Left lobe of liver (tissue), 2 donors: ENCODE results near the gene PPIB. TPM values are rescaled to one million over a fixed set of nuclear protein-coding genes. Genes with fewer than 3 reads are reported as not detected.

Experiments used
- ATAC-seq: fragments of 200-7000 bp; cut with Tn5 transposase; one replicate; pipeline ENCODE4 v1.9.1; 2020; ENCODE audit warnings: mild to moderate bottlenecking, moderate library complexity
- DNase-seq: peaks from one replicate; pipeline ENCODE4 v3.0.0-alpha.2; 2020; ENCODE audit warnings: low spot score
- total RNA-seq: library from RNA; stranded (reverse); gene quantifications from one replicate; pipeline ENCODE4 v1.2.1, GENCODE V29; 2021
- donor health status: DM: no; HTN: no; CAD: no; lungs with moderate emphysema.
- donor health status: DM: no; HTN: yes; CAD: no.

The PPIB gene
- 474 TPM for total RNA-seq

- DNase-seq (peak; percentile 99), ATAC-seq (peak; percentile 89)
Measured at GRCh38 chr15:64162869-64163658, at the start of gene PPIB. TSS of gene PPIB (minus strand) at chr15:64163022. CDS start at chr15:64162986, 36 bp downstream.

- DNase-seq (no peak), ATAC-seq (no peak)
Measured at GRCh38 chr15:64211696-64212095, 48.9 kb upstream of the PPIB start.

GRCh38 chr15:64210371-64210770 is 47.5 kb upstream of the PPIB start:
- ATAC-seq (no peak), DNase-seq (no peak)

GRCh38 chr15:64209680-64210334 is 47.0 kb upstream of the PPIB start:
- ATAC-seq (peak; percentile 44), DNase-seq (no peak)

GRCh38 chr15:64205202-64205601 is 42.4 kb upstream of the PPIB start:
- no peak for ATAC-seq
- no peak for DNase-seq

- no peak for ATAC-seq
- no peak for DNase-seq
Measured at GRCh38 chr15:64197425-64197824, 34.6 kb upstream of the PPIB start.

GRCh38 chr15:64193971-64194370 is 31.1 kb upstream of the PPIB start:
- no peak for ATAC-seq
- no peak for DNase-seq

- DNase-seq (no peak), ATAC-seq (no peak)
Measured at GRCh38 chr15:64191971-64192830, 29.4 kb upstream of the PPIB start.

GRCh38 chr15:64187396-64188191 is 24.8 kb upstream of the PPIB start:
- DNase-seq (no peak), ATAC-seq (no peak)

- no peak for ATAC-seq
- DNase-seq: no peak
Measured at GRCh38 chr15:64185146-64185911, 22.5 kb upstream of the PPIB start.

GRCh38 chr15:64182859-64183370 is 20.1 kb upstream of the PPIB start:
- DNase-seq: no peak
- ATAC-seq: no peak

GRCh38 chr15:64180235-64180824 is 17.5 kb upstream of the PPIB start:
- no peak for ATAC-seq

GRCh38 chr15:64166102-64166890 is 3.5 kb upstream of the PPIB start:
- DNase-seq (no peak), ATAC-seq (no peak)

More at GRCh38 chr15:64180235-64180824, 17.5 kb upstream of the PPIB start:
- no peak for DNase-seq

- DNase-seq: no peak
- no peak for ATAC-seq
Measured at GRCh38 chr15:64164436-64164835, 1.6 kb upstream of the PPIB start.

- ATAC-seq (peak; percentile 38), DNase-seq (no peak)
Measured at GRCh38 chr15:64163659-64164362, 989 bp upstream of the PPIB start.

- DNase-seq (no peak), ATAC-seq (peak; percentile 38)
Measured at GRCh38 chr15:64162478-64162868, 349 bp downstream of the PPIB start.

GRCh38 chr15:64161688-64162477 is 939 bp downstream of the PPIB start:
- DNase-seq (no peak), ATAC-seq (no peak)
